Measurements from ENCODE around the gene PRPS1.
"Not testable (repeated sequence)": the region's sequence is repeated elsewhere in the genome, so short reads cannot be mapped to it uniquely, and the experiment has no call there.

PRPS1 gene

DNA sequence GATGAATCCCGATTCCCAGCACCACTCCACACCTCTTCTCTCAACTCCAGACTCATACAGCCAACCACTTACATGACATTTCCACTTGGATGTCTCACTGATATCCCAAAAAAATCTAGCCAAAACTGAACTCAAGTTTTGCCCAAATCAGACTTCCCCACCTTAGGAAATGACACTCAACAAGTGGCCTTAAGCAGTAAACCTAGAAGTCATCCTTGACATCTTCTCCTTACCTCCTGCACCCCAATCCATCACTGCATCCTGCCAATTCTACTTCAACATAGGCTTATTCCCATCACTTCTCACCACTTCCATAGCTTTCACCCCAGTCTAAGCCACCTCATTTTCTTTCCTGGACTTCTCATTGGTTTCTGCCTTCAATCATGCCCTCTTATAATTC, 39.1 kb downstream of the PRPS1 start:
- Histone ChIP-seq H3K9ac (ENCODE audit: low read depth, low read length) (no peak overlapping the region), H3K4me3 (ENCODE audit: low read depth, low read length) (no peak overlapping the region), H3K9me3 (ENCODE audit: control insufficient read depth, insufficient read depth, low read length) (no peaks in the 10 kb centered on the region), H3K27me3 (ENCODE audit: control insufficient read depth, insufficient read depth, low read length) (no peaks in the 10 kb centered on the region), H3K36me3 (ENCODE audit: control insufficient read depth, insufficient read depth, low read length) (no peaks in the 10 kb centered on the region), H3K4me1 (ENCODE audit: control insufficient read depth, insufficient read depth, low read length) (peaks cover 5% of the 10 kb centered on the region)

DNA sequence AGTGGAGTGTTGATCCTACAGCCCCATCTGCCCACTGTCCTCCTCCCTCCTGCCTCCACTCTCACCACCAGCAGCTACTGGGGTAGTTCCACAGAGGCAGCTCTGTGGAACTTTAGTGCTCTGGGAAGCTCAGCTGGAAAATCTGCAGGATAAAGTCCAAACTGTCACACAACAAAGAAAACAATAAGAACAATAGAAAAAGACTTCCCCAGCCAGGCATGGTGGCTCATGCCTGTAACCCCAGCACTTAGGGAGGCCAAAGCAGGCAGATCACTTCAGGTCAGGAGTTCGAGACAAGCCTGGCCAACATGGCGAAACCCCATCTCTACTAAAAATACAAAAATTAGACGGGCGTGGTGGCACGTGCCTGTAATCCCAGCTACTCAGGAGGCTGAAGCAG, 40.4 kb downstream of the PRPS1 start:
- H3K9me3 ChIP-seq (ENCODE audit: control insufficient read depth, insufficient read depth, low read length); H3K27me3 ChIP-seq (ENCODE audit: control insufficient read depth, insufficient read depth, low read length); H3K36me3 ChIP-seq (ENCODE audit: control insufficient read depth, insufficient read depth, low read length); H3K4me1 ChIP-seq (ENCODE audit: control insufficient read depth, insufficient read depth, low read length); H3K9ac ChIP-seq (ENCODE audit: low read depth, low read length); H3K4me3 ChIP-seq (ENCODE audit: low read depth, low read length): not testable (repeated sequence)

DNA sequence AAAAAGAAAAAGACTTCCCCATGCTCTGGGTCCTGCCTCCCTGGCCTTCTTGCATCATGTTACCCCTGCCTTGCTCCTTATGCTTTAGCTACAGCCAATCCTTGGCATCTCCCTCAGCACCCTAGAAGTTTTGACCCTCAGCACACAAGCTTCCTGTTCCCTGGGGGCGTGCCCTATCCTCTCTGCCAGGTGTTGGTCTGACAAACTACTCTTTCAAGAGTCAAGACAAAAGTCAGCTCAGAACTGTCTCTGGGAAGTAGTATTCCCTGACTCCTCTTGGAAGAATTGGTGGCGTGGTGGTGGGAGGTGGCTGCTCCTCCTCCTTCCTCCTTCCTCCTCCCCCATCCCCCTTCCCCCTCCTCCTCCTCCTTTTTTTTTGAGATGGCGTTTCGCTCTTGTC, 41.0 kb downstream of the PRPS1 start:
- H3K4me3 ChIP-seq (ENCODE audit: low read depth, low read length), result no peak overlapping the region
- no peaks in the 10 kb centered on the region for H3K9me3 ChIP-seq (ENCODE audit: control insufficient read depth, insufficient read depth, low read length)
- no peak overlapping the region for H3K9ac ChIP-seq (ENCODE audit: low read depth, low read length)
- peaks cover 8% of the 10 kb centered on the region for H3K4me1 ChIP-seq (ENCODE audit: control insufficient read depth, insufficient read depth, low read length)
- no peaks in the 10 kb centered on the region for H3K36me3 ChIP-seq (ENCODE audit: control insufficient read depth, insufficient read depth, low read length)
- H3K27me3 ChIP-seq (ENCODE audit: control insufficient read depth, insufficient read depth, low read length), result no peaks in the 10 kb centered on the region

DNA sequence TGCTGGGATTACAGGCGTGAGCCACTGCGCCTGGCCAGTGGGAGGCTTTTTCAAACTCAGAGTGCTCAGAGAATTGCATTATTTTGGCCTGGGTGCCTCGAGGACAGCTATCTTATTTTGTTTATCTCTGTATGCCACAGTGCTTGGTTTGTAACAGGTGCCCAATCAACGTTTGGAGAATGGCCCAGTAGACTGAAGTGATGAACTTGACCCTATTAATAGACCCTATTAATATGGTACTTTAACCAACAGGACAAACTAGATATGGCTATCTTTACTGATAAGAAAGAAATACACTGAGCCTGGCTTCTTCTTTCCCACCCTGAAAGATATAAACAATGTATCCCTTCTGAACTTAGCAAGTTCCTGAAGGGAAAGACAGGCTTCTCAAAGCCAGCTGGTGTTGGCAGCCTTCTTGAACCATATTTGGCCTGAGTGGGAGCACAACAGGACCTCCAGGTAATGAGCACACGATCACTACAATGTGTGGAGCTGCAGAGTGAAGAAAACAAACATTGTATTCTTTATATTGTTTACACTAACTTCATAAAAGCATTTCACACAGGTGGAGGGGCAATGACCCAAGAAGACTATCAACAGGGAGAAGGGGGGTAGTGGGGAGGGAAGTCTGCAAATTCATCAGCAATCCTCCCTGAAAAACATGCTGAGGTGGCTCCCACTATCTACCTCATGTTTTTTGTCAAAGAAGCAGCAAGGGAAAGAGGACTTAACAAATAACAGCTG, 41.7 kb downstream of the PRPS1 start:
- H3K9ac ChIP-seq (ENCODE audit: low read depth, low read length), result no peak overlapping the region
- H3K4me3 ChIP-seq (ENCODE audit: low read depth, low read length), result no peak overlapping the region
- no peaks in the 10 kb centered on the region for H3K27me3 ChIP-seq (ENCODE audit: control insufficient read depth, insufficient read depth, low read length)

DNA sequence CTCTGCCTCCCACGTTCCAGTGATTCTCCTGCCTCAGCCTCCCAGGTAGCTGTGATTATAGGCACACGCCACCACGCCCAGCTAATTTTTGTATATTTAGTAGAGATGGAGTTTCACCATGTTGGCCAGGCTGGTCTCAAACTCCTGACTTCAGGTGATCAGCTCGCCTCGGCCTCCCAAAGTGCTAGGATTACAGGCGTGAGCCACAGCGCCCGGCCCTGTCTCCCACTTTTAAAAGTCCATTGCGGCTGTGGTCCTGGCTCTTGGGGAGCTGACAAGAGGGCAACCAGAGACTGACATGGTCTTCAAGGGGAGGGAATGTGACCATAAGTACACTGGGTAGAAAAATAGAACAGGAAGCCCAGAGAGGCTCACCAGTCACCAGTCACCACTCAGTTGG, 42.9 kb downstream of the PRPS1 start:
- not testable (repeated sequence) for H3K4me3 ChIP-seq (ENCODE audit: low read depth, low read length); H3K9me3 ChIP-seq (ENCODE audit: control insufficient read depth, insufficient read depth, low read length); H3K36me3 ChIP-seq (ENCODE audit: control insufficient read depth, insufficient read depth, low read length); H3K27me3 ChIP-seq (ENCODE audit: control insufficient read depth, insufficient read depth, low read length); H3K9ac ChIP-seq (ENCODE audit: low read depth, low read length)
- peaks cover 20% of the 10 kb centered on the region for H3K4me1 ChIP-seq (ENCODE audit: control insufficient read depth, insufficient read depth, low read length)

More for the DNA sequence above, 41.7 kb downstream of the PRPS1 start:
- Histone ChIP-seq H3K36me3 (ENCODE audit: control insufficient read depth, insufficient read depth, low read length) (no peaks in the 10 kb centered on the region), H3K4me1 (ENCODE audit: control insufficient read depth, insufficient read depth, low read length) (peaks cover 12% of the 10 kb centered on the region), H3K9me3 (ENCODE audit: control insufficient read depth, insufficient read depth, low read length) (no peaks in the 10 kb centered on the region)

DNA sequence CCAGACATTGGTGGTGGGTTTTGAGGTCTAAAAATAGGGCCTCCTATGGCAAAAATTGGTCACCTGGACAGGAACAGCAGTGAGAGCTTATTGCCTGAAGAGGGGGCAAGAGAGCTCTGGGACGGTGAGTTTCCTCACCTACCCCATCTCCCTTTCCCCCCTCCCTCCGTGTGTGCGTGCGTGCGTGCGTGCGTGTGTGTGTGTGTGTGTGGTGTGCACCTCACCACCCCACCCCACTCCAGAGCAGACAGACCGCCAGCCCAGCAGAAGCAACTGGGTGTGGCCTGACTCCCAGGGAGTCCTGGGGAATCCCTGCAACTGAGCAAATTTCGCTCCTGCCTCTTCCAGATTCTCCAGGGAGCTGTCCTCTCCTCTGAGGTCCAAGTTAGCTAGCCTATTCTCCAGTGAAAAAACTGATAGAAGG, 44.7 kb downstream of the PRPS1 start:
- no peaks in the 10 kb centered on the region for H3K9me3 ChIP-seq (ENCODE audit: control insufficient read depth, insufficient read depth, low read length)
- H3K36me3 ChIP-seq (ENCODE audit: control insufficient read depth, insufficient read depth, low read length), result no peaks in the 10 kb centered on the region
- H3K4me1 ChIP-seq (ENCODE audit: control insufficient read depth, insufficient read depth, low read length), result peaks cover 23% of the 10 kb centered on the region
- H3K9ac ChIP-seq (ENCODE audit: low read depth, low read length), result no peak overlapping the region
- peaks cover 5% of the 10 kb centered on the region for H3K27me3 ChIP-seq (ENCODE audit: control insufficient read depth, insufficient read depth, low read length)
- peak overlapping the region; percentile 1 for H3K4me3 ChIP-seq (ENCODE audit: low read depth, low read length)

DNA sequence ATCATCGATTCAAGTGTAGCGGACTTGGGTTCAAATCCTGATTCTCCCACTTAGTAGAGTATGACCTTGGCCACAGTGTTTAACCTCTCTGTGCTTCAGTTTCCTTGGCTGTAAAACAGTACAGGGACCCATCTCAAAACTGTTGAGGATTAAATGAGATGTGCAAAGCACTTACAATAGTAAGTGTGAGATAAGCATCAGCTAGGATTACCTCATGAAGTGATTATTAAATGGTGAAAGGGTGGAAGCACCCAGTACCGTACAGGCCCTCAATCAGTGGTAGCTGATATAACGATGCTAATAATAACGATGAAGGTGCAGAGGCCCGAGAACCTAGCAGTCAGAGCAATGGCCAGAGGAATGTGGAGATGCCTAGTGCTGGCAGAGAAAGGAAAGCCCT, 45.1 kb downstream of the PRPS1 start:
- no peak overlapping the region for H3K9ac ChIP-seq (ENCODE audit: low read depth, low read length)
- H3K9me3 ChIP-seq (ENCODE audit: control insufficient read depth, insufficient read depth, low read length), result no peaks in the 10 kb centered on the region
- H3K27me3 ChIP-seq (ENCODE audit: control insufficient read depth, insufficient read depth, low read length), result peaks cover 10% of the 10 kb centered on the region
- H3K36me3 ChIP-seq (ENCODE audit: control insufficient read depth, insufficient read depth, low read length), result no peaks in the 10 kb centered on the region
- H3K4me1 ChIP-seq (ENCODE audit: control insufficient read depth, insufficient read depth, low read length), result peaks cover 23% of the 10 kb centered on the region
- peak overlapping the region; percentile 1 for H3K4me3 ChIP-seq (ENCODE audit: low read depth, low read length)

DNA sequence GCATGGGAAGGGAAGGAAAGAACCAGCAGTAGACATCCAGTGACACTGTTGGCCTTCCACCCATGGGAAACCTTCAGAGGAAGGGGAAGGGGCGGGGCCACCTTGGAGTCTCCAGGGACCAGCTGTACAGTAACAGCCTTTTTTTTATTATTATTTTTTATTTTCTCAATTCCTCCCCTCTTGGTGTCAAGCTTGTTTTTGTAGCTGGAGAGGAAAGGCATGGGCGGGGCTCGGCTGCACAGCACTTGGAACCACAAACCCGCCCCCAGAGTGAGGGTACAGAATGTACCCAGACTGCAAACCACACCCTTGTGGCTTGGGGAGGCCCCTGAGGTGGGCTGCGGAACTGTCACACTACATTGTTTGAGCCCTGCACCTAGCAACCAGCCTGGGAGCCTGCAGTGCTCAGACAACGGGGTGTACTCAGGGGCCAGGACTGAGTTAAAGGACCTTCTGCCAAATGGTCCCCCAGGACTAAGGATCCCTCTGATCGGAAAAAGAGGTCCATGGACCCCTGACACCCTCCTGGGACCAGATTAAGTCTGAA, 45.7 kb downstream of the PRPS1 start:
- Histone ChIP-seq H3K4me3 (ENCODE audit: low read depth, low read length) (no peak overlapping the region), H3K9me3 (ENCODE audit: control insufficient read depth, insufficient read depth, low read length) (no peaks in the 10 kb centered on the region), H3K9ac (ENCODE audit: low read depth, low read length) (no peak overlapping the region), H3K27me3 (ENCODE audit: control insufficient read depth, insufficient read depth, low read length) (peaks cover 15% of the 10 kb centered on the region), H3K4me1 (ENCODE audit: control insufficient read depth, insufficient read depth, low read length) (peaks cover 23% of the 10 kb centered on the region), H3K36me3 (ENCODE audit: control insufficient read depth, insufficient read depth, low read length) (no peaks in the 10 kb centered on the region)

DNA sequence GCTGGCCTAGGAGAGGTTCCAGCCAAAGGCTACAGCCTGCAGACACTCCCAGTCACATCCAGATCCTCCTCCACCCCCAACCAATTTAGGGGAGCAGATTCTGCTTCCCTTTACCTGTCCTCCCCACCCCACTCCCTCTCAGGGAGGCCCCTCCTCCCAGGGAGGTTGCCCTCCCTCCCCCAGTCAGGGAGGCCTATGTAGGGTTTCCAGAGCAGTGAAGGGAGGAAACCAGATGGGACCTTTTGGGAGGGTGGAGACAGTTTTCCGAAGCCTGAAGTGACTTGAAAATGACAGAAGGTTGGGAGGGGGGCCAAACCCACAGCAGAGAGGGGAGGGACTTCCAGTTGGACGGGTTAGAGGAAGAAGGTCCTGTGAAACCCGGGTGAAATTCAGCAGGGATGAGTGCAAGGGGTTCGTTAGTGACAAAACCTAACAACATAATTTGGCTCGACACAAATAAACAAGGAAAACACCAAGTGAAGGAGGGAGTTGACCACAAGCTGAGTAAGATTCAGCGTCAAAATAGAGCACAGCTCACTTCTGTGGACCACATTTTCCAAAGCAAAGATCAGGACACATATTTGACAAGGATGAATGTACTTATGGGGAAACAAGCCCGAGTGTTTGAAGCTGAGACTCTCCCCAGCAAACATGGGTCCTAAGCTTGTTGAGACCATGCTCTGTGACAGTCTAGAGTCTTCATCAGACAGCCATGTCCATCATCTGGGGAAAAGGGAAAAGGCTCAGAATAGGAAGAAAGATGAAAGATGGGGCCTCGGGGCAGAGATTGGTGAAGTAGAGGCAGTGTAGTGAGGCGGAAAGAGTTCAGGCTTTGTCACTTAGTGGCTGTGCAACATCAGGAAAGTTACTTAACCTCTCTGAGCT, 46.4 kb downstream of the PRPS1 start:
- Histone ChIP-seq H3K36me3 (ENCODE audit: control insufficient read depth, insufficient read depth, low read length) (no peaks in the 10 kb centered on the region), H3K4me1 (ENCODE audit: control insufficient read depth, insufficient read depth, low read length) (peaks cover 21% of the 10 kb centered on the region), H3K27me3 (ENCODE audit: control insufficient read depth, insufficient read depth, low read length) (peaks cover 19% of the 10 kb centered on the region), H3K9ac (ENCODE audit: low read depth, low read length) (no peak overlapping the region), H3K9me3 (ENCODE audit: control insufficient read depth, insufficient read depth, low read length) (no peaks in the 10 kb centered on the region), H3K4me3 (ENCODE audit: low read depth, low read length) (no peak overlapping the region)

DNA sequence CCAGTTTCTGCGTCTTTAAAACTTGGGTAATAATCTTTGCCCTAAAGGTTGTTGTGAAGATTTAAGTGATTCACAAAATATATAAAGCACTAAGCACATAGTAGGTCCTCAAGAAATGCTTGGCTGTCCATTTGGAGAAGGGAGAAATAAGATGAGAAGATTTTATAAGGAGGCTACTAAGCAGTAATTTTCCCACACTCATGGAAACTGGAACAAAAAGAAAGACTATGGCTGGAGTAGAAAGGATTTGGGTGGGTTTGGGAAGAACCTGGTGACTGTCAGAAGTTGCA, 47.0 kb downstream of the PRPS1 start:
- H3K27me3 ChIP-seq (ENCODE audit: control insufficient read depth, insufficient read depth, low read length), result peaks cover 22% of the 10 kb centered on the region
- H3K4me1 ChIP-seq (ENCODE audit: control insufficient read depth, insufficient read depth, low read length), result peaks cover 21% of the 10 kb centered on the region
- H3K4me3 ChIP-seq (ENCODE audit: low read depth, low read length), result no peak overlapping the region
- H3K36me3 ChIP-seq (ENCODE audit: control insufficient read depth, insufficient read depth, low read length), result no peaks in the 10 kb centered on the region
- no peaks in the 10 kb centered on the region for H3K9me3 ChIP-seq (ENCODE audit: control insufficient read depth, insufficient read depth, low read length)
- H3K9ac ChIP-seq (ENCODE audit: low read depth, low read length), result no peak overlapping the region

DNA sequence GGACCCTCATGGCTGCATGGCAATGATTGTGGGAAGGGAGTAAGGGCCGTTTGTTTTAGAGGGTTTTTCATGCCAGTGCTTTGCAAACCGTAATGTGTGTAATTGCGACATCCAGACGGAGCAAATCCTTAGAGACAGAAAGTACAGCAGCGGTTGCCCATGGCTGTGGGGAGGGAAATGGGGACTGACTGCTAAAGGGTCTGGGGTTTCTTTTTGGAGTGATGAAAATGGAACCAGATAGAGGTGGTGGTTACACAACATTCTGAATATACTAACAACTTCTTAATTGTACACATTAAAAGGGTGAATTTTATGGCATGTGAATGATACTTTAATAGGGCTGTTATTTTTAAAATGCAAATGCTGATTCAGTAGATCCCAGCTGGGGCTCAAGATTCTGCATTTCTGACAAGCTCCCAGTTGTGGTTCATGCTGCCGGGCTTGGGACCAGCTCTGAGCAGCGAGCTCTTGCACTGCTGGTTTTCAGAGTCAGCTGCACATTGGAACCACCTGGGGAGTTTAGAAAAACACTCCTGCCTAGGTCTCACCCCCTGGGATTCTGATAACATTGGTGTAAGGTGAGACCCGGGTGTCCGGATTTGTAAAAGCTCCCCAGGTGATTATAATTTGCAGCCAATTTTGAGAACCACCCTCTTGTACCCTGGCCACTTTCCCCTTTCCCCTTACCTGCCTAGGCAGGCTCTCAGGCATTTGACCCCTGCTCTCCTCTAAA, 47.7 kb downstream of the PRPS1 start:
- Histone ChIP-seq H3K4me3 (ENCODE audit: low read depth, low read length) (peak overlapping the region; percentile 50), H3K9me3 (ENCODE audit: control insufficient read depth, insufficient read depth, low read length) (no peaks in the 10 kb centered on the region), H3K36me3 (ENCODE audit: control insufficient read depth, insufficient read depth, low read length) (no peaks in the 10 kb centered on the region), H3K4me1 (ENCODE audit: control insufficient read depth, insufficient read depth, low read length) (peaks cover 21% of the 10 kb centered on the region), H3K27me3 (ENCODE audit: control insufficient read depth, insufficient read depth, low read length) (peaks cover 26% of the 10 kb centered on the region), H3K9ac (ENCODE audit: low read depth, low read length) (no peak overlapping the region)

Data from iPS-15b (cell line).